Left lung (tissue), 10 donors: Measurements from ENCODE around the gene TPCN2. TPM values are rescaled to one million over a fixed set of nuclear protein-coding genes. Genes with fewer than 3 reads are reported as not detected.

ENCODE experiments used
- ATAC-seq: fragments of 200-7000 bp; cut with Tn5 transposase; one replicate; pipeline ENCODE4 v1.9.1; 2020; ENCODE audit warnings: moderate library complexity
- DNase-seq, 4 donors: peaks; one replicate each; pipeline ENCODE4 v3.0.0-alpha.2; 2013 to 2020
- H3K27ac ChIP-seq, 2 donors: fragments of 200-600 bp; sonication (generic) in 1 of 2; one replicate each; pipeline versions ENCODE4 v1.5.0 to v1.8.0; 2020 to 2021
- H3K27me3 ChIP-seq, 2 donors: fragments of 200-600 bp; sonication (generic) in 1 of 2; one replicate each; pipeline versions ENCODE4 v1.5.0 to v1.8.0; 2020 to 2021
- H3K36me3 ChIP-seq, 2 donors: fragments of 200-600 bp; sonication (generic) in 1 of 2; one replicate each; pipeline versions ENCODE4 v1.5.0 to v1.8.0; 2020 to 2021
- H3K4me1 ChIP-seq, 2 donors: fragments of 200-600 bp; one replicate each; pipeline ENCODE4 v1.8.0; 2021
- H3K4me3 ChIP-seq, 2 donors: fragments of 200-600 bp; sonication (generic) in 1 of 2; one replicate each; pipeline versions ENCODE4 v1.5.0 to v1.8.0; 2020 to 2021; ENCODE audit warnings: mild to moderate bottlenecking in 1 of 2
- H3K9me3 ChIP-seq, 2 donors: fragments of 200-600 bp; sonication (generic) in 1 of 2; one replicate each; pipeline versions ENCODE4 v1.5.0 to v1.8.0; 2020 to 2021
- CTCF ChIP-seq, 2 donors: fragments of 200-600 bp; sonication (generic) in 1 of 2; IDR thresholded peaks; one replicate each; pipeline versions ENCODE4 v1.5.0 to v1.8.0; 2021; ENCODE audit warnings: antibody characterized with exemption in 2 of 2
- intact Hi-C, 2 donors: fragments of 100-400 bp; cut with DNase I; formaldehyde crosslinking; loops; one replicate each; pipeline versions ENCODE4 v1.11.2 to v1.14.2; 2022
- polyA plus RNA-seq, 6 donors: library from polyadenylated mRNA; unstranded; fragments of 120-200 nt; gene quantifications; one replicate each; pipeline ENCODE4 v1.2.1, GENCODE V29; 2013; ENCODE audit not compliant: insufficient read length in 6 of 6
- total RNA-seq, 2 donors: library from RNA; stranded (reverse); fragmentation: NEBNext Ultra II Directional; extraction: Animal tissue kit (Norgen Biotek cat#: 25700); gene quantifications; one replicate each; pipeline ENCODE4 v1.2.1, GENCODE V29; 2021
- donor health status: DM: no; HTN: yes; CAD: no.
- donor health status: DM: no; HTN: no; CAD: no.

Gene TPCN2
- total and polyA plus RNA-seq, 8 donors, result 12.1 to 22.0 (median 14.9) TPM

GRCh38 chr11:69014084-69014851 is 34.5 kb upstream of the TPCN2 start:
- peaks cover 7 to 33% of the 10 kb centered on the region in 2 donors for H3K4me1 ChIP-seq

GRCh38 chr11:69014898-69015549 is 33.7 kb upstream of the TPCN2 start:
- Histone ChIP-seq H3K27me3 (peaks cover 14 to 56% of the 10 kb centered on the region in 2 donors), H3K4me1 (peaks cover 7 to 29% of the 10 kb centered on the region in 2 donors), H3K9me3 (no peaks in the 10 kb centered on the region), H3K27ac (peak overlapping the region in 1 of 2 donors; percentile 2), H3K4me3 (no peak overlapping the region), H3K36me3 (no peaks in the 10 kb centered on the region)
- no peak for ATAC-seq
- intact Hi-C loops, result no loop called here
- no peak for TF ChIP-seq CTCF (IDR thresholded peaks at IDR 0.05)
- DNase-seq, result peak in 1 of 4 donors; percentile 57

More at GRCh38 chr11:69014084-69014851, 34.5 kb upstream of the TPCN2 start:
- Histone ChIP-seq H3K4me3 (no peak overlapping the region), H3K27me3 (peaks cover 14 to 63% of the 10 kb centered on the region in 2 donors), H3K27ac (peak overlapping the region; percentile 2 to 72), H3K36me3 (no peaks in the 10 kb centered on the region), H3K9me3 (no peaks in the 10 kb centered on the region)
- DNase-seq (peak in 3 of 4 donors; percentile 75 to 92 (median 87)), ATAC-seq (peak; percentile 4)
- intact Hi-C loops, result no loop called here
- TF ChIP-seq CTCF (IDR thresholded peaks at IDR 0.05), result no peak

- DNase-seq, result no peak
- TF ChIP-seq CTCF (IDR thresholded peaks at IDR 0.05), result no peak
- H3K9me3 ChIP-seq, result no peaks in the 10 kb centered on the region
- H3K27ac ChIP-seq, result no peak overlapping the region
- no peak for ATAC-seq
- H3K27me3 ChIP-seq, result peaks cover 0 to 26% of the 10 kb centered on the region in 2 donors
- no peaks in the 10 kb centered on the region for H3K36me3 ChIP-seq
- no peak overlapping the region for H3K4me3 ChIP-seq
- peaks cover 7 to 13% of the 10 kb centered on the region in 2 donors for H3K4me1 ChIP-seq
- intact Hi-C loops, result no loop called here
These were observed 30.8 kb upstream of the TPCN2 start for GRCh38 chr11:69017951-69018350.

- H3K36me3 ChIP-seq, result no peaks in the 10 kb centered on the region
- H3K27me3 ChIP-seq, result peaks cover 0 to 17% of the 10 kb centered on the region in 2 donors
- H3K4me1 ChIP-seq, result peaks cover 0 to 3% of the 10 kb centered on the region in 2 donors
- no peak for DNase-seq
- no peak for ATAC-seq
- no peak overlapping the region for H3K27ac ChIP-seq
- H3K4me3 ChIP-seq, result no peak overlapping the region
- H3K9me3 ChIP-seq, result no peaks in the 10 kb centered on the region
- no peak for TF ChIP-seq CTCF (IDR thresholded peaks at IDR 0.05)
- intact Hi-C loops, result no loop called here
These were observed 29.8 kb upstream of the TPCN2 start for GRCh38 chr11:69018924-69019323.

- no peak overlapping the region for H3K4me3 ChIP-seq
- H3K27ac ChIP-seq, result no peak overlapping the region
- H3K36me3 ChIP-seq, result no peaks in the 10 kb centered on the region
- H3K4me1 ChIP-seq, result no peaks in the 10 kb centered on the region
- TF ChIP-seq CTCF (IDR thresholded peaks at IDR 0.05), result no peak
- DNase-seq (no peak), ATAC-seq (no peak)
- H3K27me3 ChIP-seq, result no peaks in the 10 kb centered on the region
- intact Hi-C loops, result no loop called here
- H3K9me3 ChIP-seq, result no peaks in the 10 kb centered on the region
These were observed 26.5 kb upstream of the TPCN2 start for GRCh38 chr11:69022260-69022659.
